Measurements from ENCODE around the gene ADAMTS19.
A peak's percentile ranks its signal among the peaks of the same experiment; 100 is the strongest.
"Not testable (repeated sequence)": the region's sequence is repeated elsewhere in the genome, so short reads cannot be mapped to it uniquely, and the experiment has no call there.

ADAMTS19 gene

DNA sequence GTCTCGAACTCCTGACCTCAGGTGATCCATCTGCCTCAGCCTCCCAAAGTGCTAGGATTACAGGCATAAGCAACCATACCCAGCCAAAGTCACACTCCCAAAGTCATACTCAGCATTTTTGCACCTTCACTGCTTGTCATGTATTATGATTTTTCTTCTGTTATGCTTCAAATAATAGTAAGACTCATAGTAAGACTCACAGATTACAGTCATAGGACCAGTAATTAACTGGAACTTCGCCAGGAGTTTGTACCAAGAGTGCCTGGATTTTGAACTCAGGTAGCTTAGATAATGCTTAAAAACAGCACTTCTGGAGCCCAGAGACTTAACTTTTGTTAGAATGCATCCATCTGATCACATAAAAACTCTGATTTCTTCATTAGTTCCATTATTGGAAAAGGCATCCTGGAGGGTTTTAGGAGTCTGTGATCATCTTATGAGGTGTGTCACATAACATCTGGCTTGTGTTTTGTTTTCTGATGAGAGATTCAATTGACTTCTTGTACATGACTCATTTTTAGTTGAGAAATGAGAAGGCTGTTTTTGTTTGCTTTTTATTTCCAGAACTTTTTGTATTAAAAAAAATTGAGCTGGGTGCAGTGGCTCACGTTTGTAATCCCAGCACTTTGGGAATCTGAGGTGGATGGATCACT, 131.5 kb downstream of the ADAMTS19 start:
- DNase-seq: no peak

DNA sequence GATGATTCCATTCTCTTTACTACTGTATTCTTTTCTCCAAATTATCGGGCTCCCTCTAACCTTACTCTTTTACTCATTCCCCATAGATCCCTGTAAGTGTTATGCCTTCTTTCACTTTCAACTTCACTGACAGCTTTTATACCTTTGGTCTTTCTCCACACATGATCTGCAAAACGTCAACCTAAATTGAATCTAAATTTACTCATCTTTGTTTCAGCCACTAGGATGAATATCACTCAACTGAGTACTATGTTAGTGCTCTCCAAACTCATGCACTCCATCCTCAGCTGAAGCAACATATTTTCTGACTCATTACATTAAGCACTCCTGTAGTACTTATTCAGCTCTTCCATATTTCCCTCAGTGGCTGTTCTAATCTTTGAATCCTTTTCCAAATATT, 133.4 kb downstream of the ADAMTS19 start:
- DNase-seq: no peak

DNA sequence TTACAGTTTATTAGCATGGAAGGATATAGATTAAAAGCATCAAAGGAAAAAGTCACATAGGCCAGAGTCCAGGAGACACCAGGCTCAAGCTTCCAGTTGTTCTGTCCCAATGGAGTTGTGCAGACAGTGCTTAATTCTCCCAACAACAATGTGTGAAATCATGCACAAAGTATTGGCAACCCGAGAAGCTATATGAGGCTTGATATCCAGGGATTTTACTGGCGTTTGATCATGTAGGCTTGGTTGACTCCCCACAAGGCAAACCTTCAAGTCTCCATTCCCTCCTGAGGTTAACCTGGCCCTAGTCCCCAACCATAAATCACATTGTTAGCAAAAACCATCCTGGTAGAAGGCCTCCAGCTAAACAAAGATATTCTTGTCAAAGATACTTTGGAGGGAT, 141.5 kb downstream of the ADAMTS19 start:
- no peak for DNase-seq

DNA sequence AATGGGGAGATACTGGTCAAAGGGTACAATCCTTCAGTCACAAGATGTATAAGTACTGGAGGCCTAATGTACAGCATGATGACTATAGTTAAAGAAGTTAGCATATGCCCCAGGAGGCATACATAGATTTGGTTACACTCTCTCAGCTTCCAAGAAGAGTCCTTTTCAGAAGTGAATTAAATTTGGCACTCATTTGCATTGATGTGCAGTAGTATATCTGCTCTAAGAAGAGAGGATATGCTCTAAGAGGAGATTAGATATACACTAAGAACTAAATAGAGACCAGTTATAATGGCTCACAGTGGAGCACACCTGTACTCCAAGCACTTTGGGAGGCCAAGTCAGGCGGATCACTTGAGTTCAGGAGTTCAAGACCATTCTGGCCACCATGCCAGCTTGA, 148.3 kb downstream of the ADAMTS19 start:
- no peak for DNase-seq

DNA sequence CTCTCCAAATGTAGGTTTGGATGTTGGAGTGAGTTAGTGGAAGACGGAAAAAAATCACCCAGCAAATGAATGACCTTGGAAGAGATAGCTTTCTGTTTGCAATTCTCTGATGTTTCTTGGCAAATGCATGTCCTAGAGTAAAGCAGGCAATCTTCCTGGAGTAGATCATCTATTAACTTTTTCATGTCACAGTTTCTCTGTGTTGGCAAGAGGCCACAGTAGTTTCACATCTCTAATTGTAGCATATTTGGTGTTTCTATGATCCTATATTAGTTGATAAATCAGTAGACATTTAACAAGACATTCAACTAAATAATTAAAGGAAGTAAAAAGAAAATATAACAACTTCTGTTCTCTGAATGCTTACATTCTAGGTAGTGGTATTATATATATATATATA, 149.6 kb downstream of the ADAMTS19 start:
- DNase-seq: no peak

DNA sequence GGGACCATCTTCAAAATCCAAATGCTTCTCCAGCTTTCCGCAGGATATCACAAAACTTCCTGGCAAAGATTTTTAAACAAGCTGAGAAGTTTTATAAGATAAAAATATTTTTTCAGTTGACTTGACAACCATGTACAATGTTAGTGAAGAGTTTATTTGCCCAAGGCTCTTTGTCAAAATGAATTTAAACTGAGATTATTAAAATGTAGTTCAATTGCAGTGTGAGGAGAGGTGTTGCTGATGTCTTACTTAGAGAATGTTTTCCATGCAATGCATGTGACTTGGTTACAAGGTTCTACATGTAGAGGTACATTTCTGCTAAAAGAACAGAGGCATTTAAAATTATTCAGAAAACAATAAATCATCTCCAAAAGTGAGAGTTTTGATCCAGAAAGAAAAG, 156.4 kb downstream of the ADAMTS19 start:
- DNase-seq: no peak

DNA sequence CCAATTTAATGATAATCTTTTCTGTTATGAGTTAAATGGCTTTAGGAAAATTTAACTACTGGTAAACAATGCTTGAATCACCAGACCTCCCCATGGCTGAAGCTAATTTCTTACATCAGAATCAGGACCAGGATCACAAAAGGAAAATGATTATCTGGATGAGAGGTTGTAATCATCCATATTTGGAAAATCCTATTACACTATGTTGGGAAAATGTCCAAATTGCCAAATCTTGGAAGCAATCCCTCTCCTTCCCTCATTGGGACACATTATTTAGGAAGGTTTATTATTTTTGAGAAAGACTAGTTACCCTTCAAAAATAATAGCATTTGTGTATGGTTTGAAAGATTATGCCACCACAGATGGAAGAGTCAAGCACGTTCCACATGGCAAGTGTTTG, 157.1 kb downstream of the ADAMTS19 start:
- DNase-seq: no peak

DNA sequence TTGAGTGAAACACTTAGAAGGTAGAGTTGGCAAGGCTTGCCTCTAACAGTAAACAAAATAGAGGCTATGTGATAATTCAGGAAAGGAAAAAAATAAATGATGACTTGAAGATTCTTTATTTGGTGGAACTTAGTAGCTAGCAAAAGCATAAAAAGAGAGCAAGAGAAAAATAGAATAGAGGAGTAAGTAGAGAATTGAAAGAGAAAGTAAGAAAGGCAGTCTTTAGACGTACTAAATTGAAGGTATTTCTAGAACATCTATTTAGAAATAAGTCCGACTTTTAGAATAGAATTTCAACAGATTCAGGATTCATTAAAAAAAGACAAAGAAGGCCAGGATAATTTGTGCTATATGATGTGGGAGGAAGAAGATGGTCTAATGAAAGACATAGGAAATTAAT, 159.7 kb downstream of the ADAMTS19 start:
- no peak for DNase-seq

DNA sequence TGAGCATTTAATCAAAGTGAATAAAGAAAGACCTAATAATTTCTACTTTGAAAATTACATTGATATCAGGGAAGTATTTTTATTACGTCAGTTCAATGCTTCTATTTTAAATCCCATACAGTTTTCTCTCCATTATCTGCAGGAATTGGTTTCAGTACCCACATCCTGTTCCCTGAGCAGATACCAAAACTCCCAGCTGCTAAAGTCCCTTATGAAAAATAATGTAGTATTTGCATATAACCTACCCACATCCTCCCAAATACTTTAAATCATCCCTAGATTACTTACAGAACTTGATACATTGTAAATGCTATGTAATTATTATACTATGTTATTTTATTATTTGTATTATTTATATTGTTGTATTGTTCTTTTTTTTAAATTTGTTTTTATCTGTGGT, 162.4 kb downstream of the ADAMTS19 start:
- DNase-seq: no peak

DNA sequence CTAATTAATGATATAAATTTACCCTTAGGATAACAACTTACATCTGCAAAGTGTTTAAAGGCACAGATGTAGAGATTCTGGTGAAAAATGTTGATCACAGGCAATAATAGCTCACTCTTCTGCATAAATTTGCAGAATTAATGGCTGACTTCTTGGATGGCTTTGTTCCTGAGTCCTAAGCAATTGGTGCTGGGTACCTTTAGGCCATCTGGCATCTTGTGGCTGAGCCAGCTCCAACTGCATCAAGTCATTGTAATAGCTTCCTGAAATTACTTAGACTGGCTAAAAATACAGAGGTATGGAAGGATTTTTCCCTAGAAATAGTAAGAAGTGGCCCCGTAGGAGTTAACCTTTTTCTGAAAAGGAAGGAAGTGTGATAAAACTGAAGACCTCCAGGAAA, 169.5 kb downstream of the ADAMTS19 start:
- DNase-seq: no peak

DNA sequence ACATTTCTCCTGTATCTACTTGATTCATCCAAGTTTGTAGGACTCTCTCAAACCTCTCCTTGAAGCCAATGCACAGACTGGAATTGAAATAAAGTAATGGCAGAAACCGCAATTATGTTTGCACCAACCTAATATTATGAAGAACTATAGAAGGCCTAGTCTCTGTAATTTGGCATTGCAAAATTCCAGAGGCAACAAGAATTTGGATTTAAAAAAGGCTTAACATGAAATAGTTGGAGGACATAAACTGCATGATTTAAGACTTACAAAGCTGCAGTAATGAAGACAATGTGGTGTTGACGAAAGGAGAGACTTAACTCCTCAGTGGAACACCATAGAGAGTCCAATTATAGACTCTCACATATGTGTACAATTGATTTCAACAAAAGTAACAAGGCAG, 170.0 kb downstream of the ADAMTS19 start:
- DNase-seq: no peak

DNA sequence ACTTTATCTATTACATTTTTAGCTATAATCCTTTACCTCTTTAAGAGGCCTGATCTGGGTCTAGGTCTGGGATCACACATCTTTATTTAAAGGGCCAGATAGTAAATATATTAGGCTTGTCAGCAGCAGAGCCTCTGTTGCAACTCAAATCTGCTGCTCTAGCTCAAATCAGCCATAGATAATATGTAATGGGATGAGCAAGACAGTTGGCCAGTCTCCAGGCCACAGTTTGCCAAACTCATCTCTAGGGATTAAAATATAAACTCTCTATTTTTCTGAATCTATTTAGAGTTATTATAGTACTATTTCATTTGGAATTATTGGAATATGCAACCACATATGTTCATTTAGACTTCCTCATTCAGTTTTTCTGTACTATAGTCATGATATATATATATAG, 171.9 kb downstream of the ADAMTS19 start:
- DNase-seq: no peak

DNA sequence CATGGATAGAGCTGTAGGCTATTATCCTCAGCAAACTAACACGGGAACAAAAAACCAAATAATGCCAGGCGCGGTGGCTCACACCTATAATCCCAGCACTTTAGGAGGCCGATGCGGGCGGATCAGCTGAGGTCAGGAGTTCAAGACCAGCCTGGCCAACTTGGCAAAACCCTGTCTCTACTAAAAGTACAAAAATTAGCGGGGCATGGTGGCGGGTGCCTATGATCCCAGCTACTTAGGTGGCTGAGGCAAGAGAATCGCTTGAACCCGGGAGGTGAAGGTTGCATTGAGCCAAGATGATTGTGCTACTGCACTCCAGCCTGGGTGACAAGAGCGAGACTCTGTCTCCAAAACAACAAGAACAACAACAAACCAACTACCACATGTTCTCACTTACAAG, 177.4 kb downstream of the ADAMTS19 start:
- not testable (repeated sequence) for DNase-seq

DNA sequence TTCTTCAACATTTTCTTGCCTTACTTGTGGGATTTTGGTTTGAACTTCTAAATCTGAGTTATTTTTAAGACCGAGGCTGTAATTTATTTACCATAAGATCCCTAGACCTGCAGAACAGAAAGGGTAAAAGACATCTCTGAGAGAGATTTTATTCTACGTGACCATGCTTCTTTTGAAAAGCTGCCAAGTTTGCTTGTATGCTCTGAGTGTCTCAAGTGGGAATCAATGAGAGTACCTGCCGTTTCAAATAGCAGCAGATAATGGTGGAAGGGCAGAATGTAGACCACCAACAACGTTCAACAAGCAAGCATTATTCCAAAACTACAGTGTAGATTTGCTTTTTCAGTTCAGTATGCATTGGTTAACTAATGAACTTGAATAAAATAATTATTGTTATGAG, 179.2 kb downstream of the ADAMTS19 start:
- no peak for DNase-seq

DNA sequence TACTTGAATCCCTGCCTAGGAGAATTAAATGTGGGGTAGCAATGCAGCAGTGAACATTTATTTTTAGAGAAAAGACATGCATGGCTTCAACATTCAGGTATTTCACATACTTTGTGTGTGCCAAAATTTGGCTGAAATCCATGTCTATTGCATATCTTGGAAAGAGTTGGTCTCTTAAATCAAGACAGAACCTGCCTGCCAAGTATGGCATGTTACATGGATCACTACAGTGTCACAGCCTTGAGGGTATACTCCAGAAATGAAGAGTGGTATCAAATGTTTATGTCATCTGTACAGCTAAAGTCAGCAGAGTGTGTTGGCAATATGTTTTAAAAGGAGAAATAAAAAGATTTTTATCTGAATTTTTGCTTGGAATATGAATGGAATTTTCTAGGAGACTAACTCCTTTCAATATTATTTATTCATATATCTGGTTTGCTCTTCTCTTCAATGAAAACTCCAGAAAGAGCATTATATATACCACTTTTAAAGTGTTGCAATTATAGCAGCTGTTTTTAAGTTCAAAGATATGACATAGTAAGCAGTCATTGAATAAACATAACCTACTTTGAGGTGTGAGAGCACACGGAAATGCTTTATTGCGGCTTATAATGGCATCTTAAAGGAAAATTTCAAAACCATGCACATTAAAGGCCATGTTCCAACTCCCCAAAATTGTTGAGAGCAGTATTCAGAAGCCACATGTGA, 192.4 kb downstream of the ADAMTS19 start:
- DNase-seq: no peak

DNA sequence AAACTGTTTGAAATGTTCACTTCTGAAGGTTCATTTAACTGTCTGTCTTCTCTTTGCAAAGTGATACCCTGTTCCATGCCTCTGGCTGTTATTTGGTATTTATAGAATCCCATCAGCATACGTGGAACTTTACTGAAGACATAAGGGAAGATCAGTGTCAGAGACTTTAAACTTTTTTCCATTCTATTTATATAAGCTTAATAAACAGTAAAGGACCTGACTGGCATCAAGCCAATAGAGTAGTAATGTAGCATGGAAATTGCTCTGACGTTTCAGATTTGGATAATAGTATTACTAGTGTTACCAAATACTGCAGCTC, 192.9 kb downstream of the ADAMTS19 start:
- DNase-seq: no peak

DNA sequence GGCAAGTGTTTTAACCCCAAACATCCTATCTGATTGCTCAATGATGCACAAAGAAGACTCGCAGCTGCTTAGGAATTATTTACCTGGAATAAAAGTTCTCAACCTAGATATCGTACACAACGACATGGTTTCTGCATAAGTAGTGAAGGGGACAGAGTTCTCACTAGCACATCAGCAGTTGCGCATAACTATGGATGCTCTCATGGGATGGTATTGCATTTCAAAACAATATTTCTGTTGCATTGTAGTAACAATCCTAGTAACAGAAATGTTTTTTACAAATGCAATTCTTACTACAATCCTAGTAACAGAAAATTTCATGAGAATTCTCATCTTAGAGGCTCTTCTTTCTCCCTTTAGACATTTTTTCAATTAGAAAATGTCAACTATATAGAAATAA, 193.3 kb downstream of the ADAMTS19 start:
- DNase-seq: no peak

DNA sequence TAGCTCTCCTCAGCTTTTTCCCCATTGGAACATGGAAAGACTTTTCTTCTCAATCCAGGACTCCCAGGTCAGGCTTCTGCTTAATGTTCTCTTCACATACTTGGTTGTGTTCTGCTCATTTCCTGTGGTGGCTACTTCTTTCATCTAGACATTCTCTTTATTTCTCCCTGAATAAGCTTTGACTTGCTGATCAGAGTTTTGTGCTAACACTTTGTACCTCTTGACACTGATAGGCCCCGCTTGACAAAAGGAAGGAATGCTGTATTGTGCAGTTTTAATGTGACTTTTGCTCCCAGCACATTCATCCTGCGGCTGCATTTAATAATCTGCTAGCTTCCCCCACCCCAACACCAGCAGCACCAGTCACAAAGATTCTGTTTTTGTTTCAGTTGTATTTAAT, 196.9 kb downstream of the ADAMTS19 start:
- no peak for DNase-seq

DNA sequence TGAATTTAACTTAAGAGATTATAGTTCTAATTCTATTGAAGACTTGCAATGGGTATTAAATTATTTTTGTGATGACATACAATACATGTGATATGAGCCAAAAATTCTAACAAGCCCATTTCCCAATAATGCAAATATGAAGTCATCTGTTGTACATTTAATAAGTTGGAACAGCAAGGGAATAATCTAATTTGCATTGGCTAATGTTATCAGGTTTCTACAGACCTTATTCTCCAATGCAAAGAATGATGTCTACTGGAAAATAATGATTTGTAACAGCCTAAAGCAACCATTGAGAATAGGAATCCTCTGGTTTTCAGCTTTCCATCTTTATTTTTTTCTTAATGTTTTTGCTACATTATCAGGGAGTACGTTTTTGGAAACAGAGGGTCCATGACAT, 198.7 kb downstream of the ADAMTS19 start:
- no peak for DNase-seq

DNA sequence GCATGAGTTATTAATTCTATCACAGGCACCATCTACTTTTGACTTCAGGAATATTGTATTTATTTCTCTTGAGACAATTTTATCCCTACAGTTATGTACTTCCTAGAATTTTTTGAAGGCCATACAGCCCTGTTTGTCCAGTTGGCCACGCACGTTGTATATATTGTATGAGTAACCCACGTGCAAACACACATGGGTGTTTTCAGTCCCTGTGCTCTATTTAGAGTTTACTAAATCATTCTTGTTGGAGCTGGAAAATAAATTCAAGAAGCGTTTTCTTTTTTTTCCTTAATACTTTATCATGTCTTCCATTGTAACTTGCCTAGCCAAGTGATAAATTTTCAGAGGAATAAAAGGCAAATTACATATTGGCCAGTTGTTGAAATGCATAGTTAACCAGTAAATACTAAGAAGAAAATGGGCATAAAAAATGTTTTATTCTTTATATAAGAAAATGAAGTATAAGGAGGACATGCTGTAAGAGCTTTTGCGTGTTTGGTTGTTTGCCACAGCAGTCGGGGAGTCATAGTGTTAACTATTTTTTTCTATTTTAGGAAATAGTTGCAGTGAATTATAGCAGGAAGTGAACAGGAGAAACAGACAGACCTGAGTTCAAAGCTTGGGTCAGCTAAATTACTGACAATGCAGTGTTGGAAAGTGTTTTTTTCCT, 201.4 kb downstream of the ADAMTS19 start:
- no peak for DNase-seq

DNA sequence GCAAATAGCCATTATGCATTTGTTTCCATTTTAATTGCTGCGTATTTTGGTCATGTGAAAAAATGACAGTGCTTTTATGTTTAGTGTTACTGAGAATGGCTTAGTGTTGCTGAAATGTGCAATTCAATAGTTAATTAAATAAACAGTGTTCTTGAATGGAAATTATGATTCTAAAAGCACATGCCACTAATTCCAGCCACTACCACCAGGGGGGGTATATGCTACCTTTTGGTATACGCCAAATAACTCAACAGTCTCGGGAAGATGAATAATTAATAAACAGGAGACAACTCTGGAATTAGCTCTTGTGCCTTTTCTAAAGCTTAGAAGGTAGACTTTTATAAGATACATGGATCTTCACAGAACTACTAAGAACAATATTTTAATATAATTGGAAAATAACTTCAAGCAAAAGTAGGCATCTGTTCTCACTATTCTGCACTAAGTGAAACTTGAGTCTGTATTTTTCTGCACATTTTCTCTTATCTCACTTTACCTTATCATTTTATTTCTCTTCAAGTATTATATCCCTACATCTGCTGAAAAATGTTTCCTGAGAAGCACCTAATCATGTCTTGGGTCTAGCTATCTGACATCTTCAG, 204.3 kb downstream of the ADAMTS19 start:
- peak; percentile 43 to 49 for DNase-seq

DNA sequence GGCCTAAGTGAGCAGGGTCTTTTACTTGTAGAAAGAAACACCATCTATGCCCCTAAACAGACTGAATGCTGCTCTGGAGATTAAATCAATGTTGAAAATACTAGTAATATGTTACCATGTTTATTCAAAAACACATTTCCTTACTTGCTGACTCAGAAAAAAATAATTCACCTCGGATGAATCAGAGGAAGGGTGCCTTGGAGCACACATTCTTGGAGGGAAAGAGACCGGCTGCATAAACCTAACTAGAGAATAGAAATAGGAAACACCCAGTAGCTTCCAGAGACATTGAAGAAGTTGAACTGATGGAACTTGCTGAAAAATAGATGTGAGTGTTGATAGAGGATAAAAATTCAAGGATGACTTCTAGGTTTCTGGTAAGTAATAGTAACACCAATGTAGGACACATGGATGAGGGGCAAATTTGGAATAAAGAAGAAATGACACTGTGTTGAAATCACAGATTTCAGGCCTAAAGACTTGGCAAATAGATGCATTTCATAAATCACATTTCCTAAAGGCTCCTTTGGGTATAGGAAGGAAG, 210.9 kb downstream of the ADAMTS19 start:
- no peak for DNase-seq

DNA sequence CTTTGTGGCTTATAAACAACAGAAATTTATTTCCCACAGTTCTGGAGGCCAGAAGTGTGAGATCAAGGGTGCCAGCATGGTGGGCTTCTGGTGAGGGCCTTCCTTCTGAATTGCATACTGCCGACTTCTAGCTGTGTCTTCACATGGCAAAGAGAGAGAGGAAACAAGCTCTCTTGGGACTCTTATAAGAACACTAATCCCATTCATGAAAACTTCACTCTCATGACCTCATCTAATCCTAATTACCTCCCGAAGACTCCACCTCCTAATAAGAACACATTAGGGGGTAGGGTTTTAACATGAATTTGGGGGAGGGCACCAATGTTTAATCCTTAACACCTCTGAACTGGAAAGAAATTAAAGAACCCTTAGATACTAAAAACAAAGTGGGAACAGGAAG, 211.9 kb downstream of the ADAMTS19 start:
- no peak for DNase-seq

DNA sequence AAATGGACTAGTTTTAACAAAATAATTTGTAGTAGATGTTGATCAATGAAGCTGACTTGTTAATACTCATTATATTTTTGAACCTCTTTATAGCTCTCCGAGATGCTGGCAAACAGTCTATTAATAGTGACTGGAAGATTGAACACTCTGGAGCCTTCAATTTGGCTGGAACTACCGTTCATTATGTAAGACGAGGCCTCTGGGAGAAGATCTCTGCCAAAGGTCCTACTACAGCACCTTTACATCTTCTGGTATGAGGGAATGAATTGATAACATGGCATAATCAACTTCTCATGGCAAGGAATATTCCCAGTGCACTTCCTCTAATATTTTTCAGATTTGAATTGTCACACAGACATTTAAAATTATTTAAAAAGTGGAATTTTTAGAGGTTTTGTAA, 219.6 kb downstream of the ADAMTS19 start:
- DNase-seq: no peak
